ENCODE results near the gene TPPP2. TPM values are rescaled to one million over a fixed set of nuclear protein-coding genes. Genes with fewer than 3 reads are reported as not detected.
A peak's percentile ranks its signal among the peaks of the same experiment; 100 is the strongest.
"Not testable (repeated sequence)": the region's sequence is repeated elsewhere in the genome, so short reads cannot be mapped to it uniquely, and the experiment has no call there.

TPPP2 gene
- total RNA-seq, 1 experiment from 2014 or later = not detected

DNA sequence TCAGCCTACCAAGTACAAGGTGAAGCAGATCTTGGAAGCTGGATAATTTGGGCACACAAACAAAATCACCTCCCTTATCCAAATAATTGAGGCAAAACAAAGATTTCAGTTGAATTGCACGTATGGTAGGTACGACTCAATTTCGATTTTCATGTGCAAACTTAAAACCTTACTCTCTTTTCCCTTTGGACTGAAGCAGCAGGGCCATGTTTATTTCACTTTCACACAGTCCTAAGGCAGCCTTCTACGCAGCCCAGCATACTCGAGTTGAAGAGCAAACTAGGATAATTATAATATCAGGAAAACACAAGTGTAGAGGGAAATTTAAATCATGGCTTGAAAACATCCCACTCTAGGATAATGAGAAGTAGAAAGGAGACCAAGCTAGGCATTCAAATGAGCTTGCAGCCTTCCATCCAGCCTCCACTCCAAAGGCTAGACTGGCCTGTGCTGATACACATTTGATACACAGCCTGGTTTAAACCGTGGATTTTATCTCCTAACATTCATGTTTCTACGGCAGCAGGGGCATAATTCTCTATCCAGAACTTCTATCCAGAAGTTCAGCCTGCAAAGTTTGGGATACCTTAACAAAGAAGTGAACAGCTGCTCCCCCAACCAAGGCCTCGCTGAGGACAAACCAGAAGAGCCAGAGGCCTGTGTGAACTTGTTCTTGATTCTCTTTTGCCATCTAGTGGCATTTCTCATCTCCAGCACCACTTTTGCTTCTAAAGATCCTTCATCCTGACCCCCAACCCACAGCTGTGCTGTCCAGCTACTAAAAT is 9.8 kb downstream of the TPPP2 start:
- H3K9ac ChIP-seq (ENCODE audit: low read length) = no peak overlapping the region
- ATAC-seq = peak; percentile 83
- no peak overlapping the region for H3K4me3 ChIP-seq (ENCODE audit: low read length)
- no TSS peak for BruUV-seq (replicated peaks)
- no peaks in the 10 kb centered on the region for H4K20me1 ChIP-seq (ENCODE audit: low read length)
- ChIA-PET POLR2A (ENCODE audit: unreplicated experiment) (no interaction called here), CTCF (interaction anchor here (0.7 to 1.5 kb wide), 3 partner anchors 25 to 191 kb away, joined by 3 to 17 read pairs (median 4); no protein-coding TSS in a partner anchor)
- no peaks in the 10 kb centered on the region for H3F3A ChIP-seq (ENCODE audit: low read length, unreplicated experiment)
- no peak overlapping the region for H3K27ac ChIP-seq (ENCODE audit: low read length)
- H3K4me2 ChIP-seq (ENCODE audit: low read length) = no peak overlapping the region
- TF ChIP-seq, protein P1, sequence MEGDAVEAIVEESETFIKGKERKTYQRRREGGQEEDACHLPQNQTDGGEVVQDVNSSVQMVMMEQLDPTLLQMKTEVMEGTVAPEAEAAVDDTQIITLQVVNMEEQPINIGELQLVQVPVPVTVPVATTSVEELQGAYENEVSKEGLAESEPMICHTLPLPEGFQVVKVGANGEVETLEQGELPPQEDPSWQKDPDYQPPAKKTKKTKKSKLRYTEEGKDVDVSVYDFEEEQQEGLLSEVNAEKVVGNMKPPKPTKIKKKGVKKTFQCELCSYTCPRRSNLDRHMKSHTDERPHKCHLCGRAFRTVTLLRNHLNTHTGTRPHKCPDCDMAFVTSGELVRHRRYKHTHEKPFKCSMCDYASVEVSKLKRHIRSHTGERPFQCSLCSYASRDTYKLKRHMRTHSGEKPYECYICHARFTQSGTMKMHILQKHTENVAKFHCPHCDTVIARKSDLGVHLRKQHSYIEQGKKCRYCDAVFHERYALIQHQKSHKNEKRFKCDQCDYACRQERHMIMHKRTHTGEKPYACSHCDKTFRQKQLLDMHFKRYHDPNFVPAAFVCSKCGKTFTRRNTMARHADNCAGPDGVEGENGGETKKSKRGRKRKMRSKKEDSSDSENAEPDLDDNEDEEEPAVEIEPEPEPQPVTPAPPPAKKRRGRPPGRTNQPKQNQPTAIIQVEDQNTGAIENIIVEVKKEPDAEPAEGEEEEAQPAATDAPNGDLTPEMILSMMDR (conservative IDR thresholded peaks at IDR 0.05; ENCODE audit: low read depth, low read length) = peak; percentile 67
- no peak for TF ChIP-seq EZH2phosphoT487 (IDR thresholded peaks at IDR 0.05; ENCODE audit: borderline replicate concordance, low read length)
- no peaks in the 10 kb centered on the region for H3K79me2 ChIP-seq (ENCODE audit: low read length)
- no peaks in the 10 kb centered on the region for H3K36me3 ChIP-seq (ENCODE audit: low read depth, low read length)
- DNase-seq = peak; percentile 62
- H3K27me3 ChIP-seq (ENCODE audit: low read length) = peaks cover 39% of the 10 kb centered on the region
- H3K9me3 ChIP-seq (ENCODE audit: low read length) = no peaks in the 10 kb centered on the region
- H2AFZ ChIP-seq (ENCODE audit: low read length) = no peak overlapping the region
- intact Hi-C loops (cut with micrococcal nuclease) = loop anchor here (1.0 to 5.0 kb wide), 3 partner anchors 25 to 342 kb away; no protein-coding TSS in a partner anchor
- H3K4me1 ChIP-seq (ENCODE audit: insufficient read depth, low read length) = no peaks in the 10 kb centered on the region
- no peaks in the 10 kb centered on the region for H3K9me2 ChIP-seq (replicated peaks; ENCODE audit: low read length)

DNA sequence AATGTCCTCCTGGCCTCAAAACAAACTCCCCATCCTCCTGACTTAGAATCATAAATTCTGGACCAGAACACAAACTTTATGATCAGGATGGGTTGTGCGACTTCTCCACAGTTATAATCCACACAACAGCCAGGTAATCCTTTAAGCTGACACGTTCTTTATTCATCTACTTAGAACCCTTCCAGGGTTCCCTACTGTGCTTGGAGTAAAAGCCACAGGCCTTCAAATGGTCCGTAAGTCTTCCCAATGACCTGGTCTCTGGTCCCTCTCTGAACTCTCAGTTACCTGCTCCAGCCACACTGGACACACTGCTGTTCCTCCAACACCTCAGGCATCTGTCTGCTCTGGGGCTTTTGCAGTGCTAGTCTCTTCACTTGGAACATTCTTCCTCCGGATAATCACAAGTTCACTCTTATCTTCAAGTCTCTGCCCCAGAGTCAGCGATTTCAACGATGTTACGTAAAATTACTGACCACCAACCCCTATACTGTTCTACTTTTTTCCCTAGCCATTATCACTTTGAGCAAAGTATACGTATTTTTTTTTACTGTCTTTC is 10.4 kb downstream of the TPPP2 start:
- ChIA-PET POLR2A (ENCODE audit: unreplicated experiment) (no interaction called here), CTCF (interaction anchor here (0.7 to 1.5 kb wide), 3 partner anchors 26 to 192 kb away, joined by 3 to 17 read pairs (median 4); no protein-coding TSS in a partner anchor)
- no peak for TF ChIP-seq EZH2 (IDR thresholded peaks at IDR 0.05; ENCODE audit: low read length, unreplicated experiment)
- TF ChIP-seq, protein P1 (conservative IDR thresholded peaks at IDR 0.05; ENCODE audit: low read depth, low read length) = no peak
- no peak for TF ChIP-seq EZH2phosphoT487 (IDR thresholded peaks at IDR 0.05; ENCODE audit: borderline replicate concordance, low read length)
- no peaks in the 10 kb centered on the region for H3K9me2 ChIP-seq (replicated peaks; ENCODE audit: low read length)
- DNase-seq (no peak), ATAC-seq (no peak)
- peaks cover 39% of the 10 kb centered on the region for H3K27me3 ChIP-seq (ENCODE audit: low read length)
- intact Hi-C loops (cut with micrococcal nuclease) = loop anchor here (1.0 to 5.0 kb wide), 3 partner anchors 26 to 343 kb away; no protein-coding TSS in a partner anchor
- H3K9me3 ChIP-seq (ENCODE audit: low read length) = no peaks in the 10 kb centered on the region
- H2AFZ ChIP-seq (ENCODE audit: low read length) = no peak overlapping the region
- no peak overlapping the region for H3K4me3 ChIP-seq (ENCODE audit: low read length)
- no peak overlapping the region for H3K4me2 ChIP-seq (ENCODE audit: low read length)
- no TSS peak for BruUV-seq (replicated peaks)
- H4K20me1 ChIP-seq (ENCODE audit: low read length) = no peaks in the 10 kb centered on the region
- H3K4me1 ChIP-seq (ENCODE audit: insufficient read depth, low read length) = no peaks in the 10 kb centered on the region
- no peak overlapping the region for H3K9ac ChIP-seq (ENCODE audit: low read length)
- H3K79me2 ChIP-seq (ENCODE audit: low read length) = no peaks in the 10 kb centered on the region
- H3F3A ChIP-seq (ENCODE audit: low read length, unreplicated experiment) = no peaks in the 10 kb centered on the region
- H3K27ac ChIP-seq (ENCODE audit: low read length) = no peak overlapping the region
- no peaks in the 10 kb centered on the region for H3K36me3 ChIP-seq (ENCODE audit: low read depth, low read length)

DNA sequence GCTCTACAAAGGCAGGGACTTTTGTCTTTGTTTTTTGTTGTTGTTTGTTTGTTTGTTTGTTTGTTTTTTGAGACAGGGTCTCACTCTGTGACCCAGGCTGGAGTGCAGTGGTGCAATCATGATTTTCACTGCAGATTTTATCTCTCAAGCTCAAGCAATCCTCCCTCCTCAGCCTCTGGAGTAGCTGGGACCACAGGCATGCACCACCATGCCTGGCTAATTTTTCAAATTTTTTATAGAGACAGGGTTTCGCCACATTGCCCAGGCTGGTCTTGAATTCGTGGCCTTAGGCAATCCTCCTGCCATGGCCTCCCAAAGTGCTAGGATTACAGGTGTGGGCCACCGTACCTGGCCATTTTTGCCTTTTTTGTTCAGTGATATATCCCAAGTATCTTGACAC is 10.9 kb downstream of the TPPP2 start:
- H3K9me3 ChIP-seq (ENCODE audit: low read length); H3K27ac ChIP-seq (ENCODE audit: low read length); POLR2A ChIA-PET (ENCODE audit: unreplicated experiment); H3K36me3 ChIP-seq (ENCODE audit: low read depth, low read length); H3K9ac ChIP-seq (ENCODE audit: low read length); H3K9me2 ChIP-seq (replicated peaks; ENCODE audit: low read length); H4K20me1 ChIP-seq (ENCODE audit: low read length); H3F3A ChIP-seq (ENCODE audit: low read length, unreplicated experiment); DNase-seq; H3K4me3 ChIP-seq (ENCODE audit: low read length); ATAC-seq; H2AFZ ChIP-seq (ENCODE audit: low read length); H3K79me2 ChIP-seq (ENCODE audit: low read length); BruUV-seq (replicated peaks); H3K4me1 ChIP-seq (ENCODE audit: insufficient read depth, low read length); H3K4me2 ChIP-seq (ENCODE audit: low read length): not testable (repeated sequence)
- CTCF ChIA-PET = interaction anchor here (0.6 to 1.5 kb wide), 3 partner anchors 21 to 26 kb away, joined by 3 to 17 read pairs (median 4); no protein-coding TSS in a partner anchor
- H3K27me3 ChIP-seq (ENCODE audit: low read length) = peaks cover 38% of the 10 kb centered on the region
- intact Hi-C loops (cut with micrococcal nuclease) = loop anchor here (1.0 to 5.0 kb wide), 3 partner anchors 27 to 344 kb away; no protein-coding TSS in a partner anchor
